H1 (cell line): ENCODE data around the gene UBR3. TPM values are rescaled to one million over a fixed set of nuclear protein-coding genes. Genes with fewer than 3 reads are reported as not detected.

Experiments used
- CTCF ChIA-PET: fragments of 300-600 bp; sonication (Branson Sonifier 250); formaldehyde crosslinking; loops from one replicate; lab custom pipeline; 2021; ENCODE audit not compliant: partially characterized antibody; lab: Charles Lee
- POLR2A ChIA-PET: fragments of 300-600 bp; sonication (Branson Sonifier 250); formaldehyde crosslinking; loops from one replicate; lab custom pipeline; 2021; ENCODE audit warnings: inconsistent platforms; ENCODE audit not compliant: partially characterized antibody; lab: Charles Lee
- DNase-seq, 2 experiments: peaks; one replicate each; pipeline versions ENCODE4 v3.0.0 to v3.0.0-alpha.2; 2010 to 2022; ENCODE audit warnings: low spot score in 2 of 2, low read depth in 1 of 2, mixed read lengths in 1 of 2
- FAIRE-seq: peaks from 2 replicates; lab custom pipeline; 2011; peaks lifted over from hg19 to GRCh38; lab: Jason Lieb, UNC
- H2AFZ ChIP-seq: 2 replicates; pipeline ENCODE4 v1.8.1; 2012; ENCODE audit warnings: low read length, inconsistent platforms
- H2AK5ac ChIP-seq: 2 replicates; pipeline ENCODE4 v1.6.1; 2013; ENCODE audit warnings: low read depth, low read length
- H2BK120ac ChIP-seq: replicated peaks from 2 replicates; pipeline ENCODE3; 2013; ENCODE audit warnings: low read depth, low read length, inconsistent platforms
- H2BK12ac ChIP-seq: 2 replicates; pipeline ENCODE4 v1.6.1; 2013; ENCODE audit warnings: low read depth, low read length
- H2BK15ac ChIP-seq: 2 replicates; pipeline ENCODE4 v1.6.1; 2013; ENCODE audit warnings: low read length
- H2BK20ac ChIP-seq: 2 replicates; pipeline ENCODE4 v1.6.1; 2013; ENCODE audit warnings: low read length
- H2BK5ac ChIP-seq: 2 replicates; pipeline ENCODE4 v1.6.1; 2013; ENCODE audit warnings: low read depth, low read length
- H3K14ac ChIP-seq: 2 replicates; pipeline ENCODE4 v1.6.1; 2013; ENCODE audit warnings: inconsistent platforms; ENCODE audit not compliant: insufficient read length
- H3K18ac ChIP-seq: 2 replicates; pipeline ENCODE4 v1.6.1; 2013; ENCODE audit warnings: low read length; ENCODE audit errors: extremely low read depth
- H3K23ac ChIP-seq: 2 replicates; pipeline ENCODE4 v1.6.1; 2013; ENCODE audit warnings: inconsistent platforms; ENCODE audit not compliant: insufficient read length
- H3K23me2 ChIP-seq: 2 replicates; pipeline ENCODE4 v1.6.1; 2013; ENCODE audit warnings: low read depth, low read length
- H3K27ac ChIP-seq: 2 replicates; pipeline ENCODE4 v1.6.1; 2011; ENCODE audit warnings: low read depth, low read length, inconsistent platforms
- H3K27me3 ChIP-seq, 4 experiments: replicated peaks in 1 of 4; 1 replicate in 1 of 4; 2 replicates in 3 of 4; pipeline versions ENCODE4 v1.6.1 to v1.8.1; 2011 to 2013; ENCODE audit warnings: low read length in 3 of 4, mild to moderate bottlenecking in 3 of 4, inconsistent platforms in 2 of 4, mixed read lengths in 2 of 4, moderate library complexity in 1 of 4; ENCODE audit not compliant: control insufficient read depth in 3 of 4, insufficient read depth in 3 of 4; ENCODE audit errors: extremely low read depth in 1 of 4
- H3K36me3 ChIP-seq, 4 experiments: 2 replicates each; pipeline versions ENCODE4 v1.6.1 to v1.8.1; 2011 to 2013; ENCODE audit warnings: mild to moderate bottlenecking in 4 of 4, low read length in 3 of 4, moderate library complexity in 2 of 4, control low read depth in 1 of 4, inconsistent platforms in 1 of 4; ENCODE audit not compliant: insufficient read depth in 4 of 4, control insufficient read depth in 2 of 4
- H3K4ac ChIP-seq: replicated peaks from 2 replicates; pipeline ENCODE3; 2013; ENCODE audit warnings: low read length, low read depth, mixed read lengths, inconsistent platforms; ENCODE audit not compliant: insufficient read length
- H3K4me1 ChIP-seq, 4 experiments: replicated peaks in 1 of 4; 1 replicate in 1 of 4; 2 replicates in 3 of 4; pipeline versions ENCODE4 v1.6.1 to v1.8.1; 2011 to 2013; ENCODE audit warnings: low read length in 3 of 4, inconsistent platforms in 2 of 4, mixed read lengths in 1 of 4; ENCODE audit not compliant: insufficient read depth in 4 of 4, control insufficient read depth in 3 of 4
- H3K4me2 ChIP-seq, 2 experiments: 2 replicates each; pipeline versions ENCODE4 v1.6.1 to v1.8.1; 2011 to 2013; ENCODE audit warnings: low read depth in 2 of 2, low read length in 2 of 2, control low read depth in 1 of 2, inconsistent platforms in 1 of 2, mild to moderate bottlenecking in 1 of 2; ENCODE audit not compliant: insufficient read depth in 1 of 2
- H3K4me3 ChIP-seq, 4 experiments: fragments of 200-600, 300-600 bp in 1 of 4; sonication (generic), shearing (Covaris generic), sonication (Bioruptor Twin) in 1 of 4; 2 replicates each; pipeline versions ENCODE4 v1.5.1 to v1.8.1; 2011 to 2016; ENCODE audit warnings: low read length in 4 of 4, low read depth in 3 of 4, control low read depth in 2 of 4, inconsistent platforms in 2 of 4, mild to moderate bottlenecking in 2 of 4, mixed read lengths in 1 of 4, moderate library complexity in 1 of 4; ENCODE audit not compliant: insufficient read depth in 2 of 4; ENCODE audit errors: extremely low read depth in 1 of 4
- H3K56ac ChIP-seq: replicated peaks from 2 replicates; pipeline ENCODE3; 2013; ENCODE audit warnings: low read depth, mild to moderate bottlenecking, mixed read lengths, low read length, inconsistent platforms; ENCODE audit not compliant: insufficient read length
- H3K79me1 ChIP-seq: 2 replicates; pipeline ENCODE4 v1.6.1; 2013; ENCODE audit warnings: low read depth, low read length, control low read depth
- H3K79me2 ChIP-seq, 2 experiments: 2 replicates each; pipeline versions ENCODE4 v1.6.1 to v1.8.1; 2012 to 2013; ENCODE audit warnings: low read length in 2 of 2, mild to moderate bottlenecking in 2 of 2, inconsistent platforms in 1 of 2; ENCODE audit not compliant: insufficient read depth in 2 of 2, control insufficient read depth in 1 of 2
- H3K9ac ChIP-seq, 4 experiments: replicated peaks in 1 of 4; 1 replicate in 1 of 4; 2 replicates in 3 of 4; pipeline versions ENCODE4 v1.6.1 to v1.8.1; 2011 to 2013; ENCODE audit warnings: low read depth in 3 of 4, low read length in 3 of 4, control low read depth in 2 of 4, mild to moderate bottlenecking in 2 of 4, moderate library complexity in 2 of 4, inconsistent platforms in 1 of 4; ENCODE audit errors: extremely low read depth in 1 of 4
- H3K9me3 ChIP-seq, 2 experiments: 2 replicates each; pipeline versions ENCODE4 v1.6.1 to v1.8.1; 2012 to 2013; ENCODE audit warnings: mild to moderate bottlenecking in 2 of 2, moderate library complexity in 2 of 2, control low read depth in 1 of 2, inconsistent platforms in 1 of 2, low read depth in 1 of 2, low read length in 1 of 2, mixed read lengths in 1 of 2; ENCODE audit not compliant: insufficient read depth in 2 of 2
- H4K20me1 ChIP-seq, 2 experiments: replicated peaks in 1 of 2; 2 replicates each; pipeline versions ENCODE3 to v1.8.1; 2011 to 2013; ENCODE audit warnings: inconsistent platforms in 2 of 2, low read length in 2 of 2, mild to moderate bottlenecking in 1 of 2; ENCODE audit not compliant: insufficient read depth in 2 of 2, control insufficient read depth in 1 of 2
- H4K5ac ChIP-seq: 2 replicates; pipeline ENCODE4 v1.6.1; 2013; ENCODE audit warnings: low read length, low read depth, mixed read lengths, inconsistent platforms; ENCODE audit not compliant: insufficient read length
- H4K8ac ChIP-seq: 2 replicates; pipeline ENCODE4 v1.8.0; 2013; ENCODE audit warnings: mild to moderate bottlenecking, moderate library complexity, low read length, inconsistent platforms; ENCODE audit not compliant: insufficient read depth; ENCODE audit errors: extremely low read depth
- H4K91ac ChIP-seq: replicated peaks from 2 replicates; pipeline ENCODE3; 2013; ENCODE audit warnings: low read length, mixed read lengths, inconsistent platforms; ENCODE audit not compliant: insufficient read length
- BCL11A ChIP-seq, 2 experiments: IDR thresholded peaks; one replicate each; pipeline ENCODE4 v1.6.1; 2011; ENCODE audit warnings: low read depth in 2 of 2, low read length in 2 of 2, mild to moderate bottlenecking in 2 of 2
- CBX5 ChIP-seq: fragments of 300-800, 300-1000 bp; sonication (generic); IDR thresholded peaks from 2 replicates; pipeline ENCODE4 v1.7.1; 2016; ENCODE audit warnings: antibody characterized with exemption, low read length, low read depth
- CHD1 ChIP-seq: IDR thresholded peaks from 2 replicates; pipeline ENCODE4 v1.6.1; 2012; ENCODE audit warnings: low read depth, low read length, improper control_type of control experiment
- KDM4A ChIP-seq: IDR thresholded peaks from one replicate; pipeline ENCODE4 v1.7.1; 2012; ENCODE audit warnings: low read depth, mild to moderate bottlenecking, moderate library complexity, low read length, inconsistent platforms; ENCODE audit not compliant: severe bottlenecking
- KDM5A ChIP-seq: fragments of 200-600 bp; IDR thresholded peaks from 2 replicates; pipeline ENCODE4 v1.7.1; 2012; ENCODE audit warnings: mild to moderate bottlenecking, low read length, inconsistent platforms, mixed read lengths
- MAFK ChIP-seq: IDR thresholded peaks from 2 replicates; pipeline ENCODE4 v1.6.1; 2012; ENCODE audit warnings: low read depth, mild to moderate bottlenecking, improper control_type of control experiment, low read length
- NANOG ChIP-seq: IDR thresholded peaks from 2 replicates; pipeline ENCODE4 v1.6.1; 2011; ENCODE audit warnings: low read length, low read depth, mild to moderate bottlenecking, inconsistent platforms; ENCODE audit not compliant: insufficient read depth, poor library complexity, severe bottlenecking
- NRF1 ChIP-seq: IDR thresholded peaks from 2 replicates; pipeline ENCODE4 v1.6.1; 2011; ENCODE audit warnings: mild to moderate bottlenecking, low read depth, low read length, improper control_type of control experiment
- POLR2AphosphoS5 ChIP-seq: IDR thresholded peaks from 2 replicates; pipeline ENCODE4 v1.6.1; 2011; ENCODE audit warnings: low read depth, low read length
- RBBP5 ChIP-seq: IDR thresholded peaks from 2 replicates; pipeline ENCODE4 v1.7.1; 2012; ENCODE audit warnings: low read depth, mild to moderate bottlenecking, inconsistent platforms, low read length, moderate library complexity, borderline replicate concordance
- SRF ChIP-seq: IDR thresholded peaks from 2 replicates; pipeline ENCODE4 v1.6.1; 2011; ENCODE audit warnings: mild to moderate bottlenecking, low read depth, low read length, moderate library complexity
- SUZ12 ChIP-seq: fragments of 200-600 bp; sonication (generic); IDR thresholded peaks from 2 replicates; pipeline ENCODE4 v1.6.1; 2012; ENCODE audit warnings: mild to moderate bottlenecking, inconsistent platforms, low read length, moderate library complexity, mixed read lengths
- WGBS, 2 experiments: shearing (Covaris generic) in 1 of 2; methylation state at CpG; one replicate each; pipeline versions ENCODE4 v1.1.6 to v1.1.7; 2013 to 2015; ENCODE audit warnings: low lambda C conversion rate in 2 of 2, mixed read lengths in 2 of 2, inconsistent platforms in 1 of 2, low coverage in 1 of 2, missing lambda C conversion rate in 1 of 2; ENCODE audit not compliant: insufficient replicate concordance in 2 of 2, insufficient coverage in 1 of 2, insufficient read length in 1 of 2; ENCODE audit errors: extremely low coverage in 1 of 2, missing lambda C conversion rate in 1 of 2; 5-methylcytosine and 5-hydroxymethylcytosine counted together
- polyA plus RNA-seq, 7 experiments: library from polyadenylated mRNA; depleted of rRNA in 3 of 7; stranded (reverse) in 5 of 7; unstranded in 2 of 7; fragments of >200 nt in 5 of 7; fragments of 200-250 nt in 2 of 7; gene quantifications; 1 replicate in 5 of 7; 2 replicates in 1 of 7; 4 replicates in 1 of 7; pipeline versions ENCODE4 v1.2.1 to v1.2.3, GENCODE V29; 2011 to 2013; ENCODE audit warnings: missing spikeins in 2 of 7, mixed read lengths in 2 of 7
- total RNA-seq: library from RNA; stranded (reverse); fragmentation: NEBNext Ultra II Directional; extraction: Animal tissue kit (Norgen Biotek cat#: 25700); gene quantifications from 2 replicates; pipeline ENCODE4 v1.2.1, GENCODE V29; 2021
- TF ChIP-seq, protein P1 (sequence below): IDR thresholded peaks from 2 replicates; pipeline ENCODE4 v1.6.1; 2011; ENCODE audit warnings: low read length, improper control_type of control experiment

Gene UBR3
- total and polyA plus RNA-seq, 2 of the 8 experiments (the other 6 are each of a cell fraction or from before 2014, with no cell fraction given), result 3.7 to 17.7 TPM

DNA sequence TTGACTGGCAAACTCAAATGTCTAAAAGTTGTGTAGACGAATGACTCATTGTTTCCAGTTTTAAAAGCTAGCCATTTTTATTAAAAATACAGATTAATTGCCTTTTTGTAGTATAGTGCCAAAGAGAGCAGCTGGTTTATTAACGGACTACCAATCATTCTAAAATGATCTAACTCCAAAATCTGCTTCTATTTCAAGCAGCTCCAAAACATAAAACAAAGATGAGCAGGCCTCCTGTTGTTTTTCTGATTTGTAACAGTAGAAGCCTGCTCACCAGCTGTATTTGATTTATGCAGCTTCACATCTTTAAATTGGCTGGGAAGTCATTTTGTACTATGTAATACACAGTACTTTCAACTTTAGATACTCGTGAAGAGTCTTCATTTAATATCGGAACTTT lies 171.8 kb downstream of the UBR3 start:
- no peaks in the 10 kb centered on the region for H3K9me3 ChIP-seq
- H3K56ac ChIP-seq, result no peak overlapping the region
- H2BK120ac ChIP-seq, result no peak overlapping the region
- H4K91ac ChIP-seq, result no peak overlapping the region
- H3K9ac ChIP-seq, result no peak overlapping the region
- H3K4me1 ChIP-seq, result no peaks in the 10 kb centered on the region
- no peaks in the 10 kb centered on the region for H3K23me2 ChIP-seq
- 88% methylated on average over 4 of the region's 4 CpGs; no CpG with 5 or more reads in 1 of the 2 experiments for WGBS, 2 experiments
- H3K4ac ChIP-seq, result no peak overlapping the region
- H4K5ac ChIP-seq, result no peak overlapping the region
- no peak overlapping the region for H2BK20ac ChIP-seq
- no peak overlapping the region for H3K14ac ChIP-seq
- no peak for FAIRE-seq
- no peak overlapping the region for H3K27ac ChIP-seq
- H2BK12ac ChIP-seq, result no peak overlapping the region
- no peak overlapping the region for H4K8ac ChIP-seq
- H2AFZ ChIP-seq, result no peak overlapping the region
- H3K4me2 ChIP-seq, result no peak overlapping the region
- no peak overlapping the region for H3K4me3 ChIP-seq
- CTCF ChIA-PET, result interaction anchor here (0.6 to 1.6 kb wide), 2 partner anchors 41 to 370 kb away, joined by 3 to 4 read pairs; no protein-coding TSS in a partner anchor
- H2AK5ac ChIP-seq, result no peak overlapping the region
- H3K18ac ChIP-seq, result no peak overlapping the region
- no peaks in the 10 kb centered on the region for H3K79me1 ChIP-seq
- H4K20me1 ChIP-seq, result no peaks in the 10 kb centered on the region
- no peaks in the 10 kb centered on the region for H3K27me3 ChIP-seq
- no peak overlapping the region for H3K23ac ChIP-seq
- POLR2A ChIA-PET, result no interaction called here
- no peaks in the 10 kb centered on the region for H3K79me2 ChIP-seq
- no peak overlapping the region for H2BK15ac ChIP-seq
- peaks cover 0 to 4% (median 0%) of the 10 kb centered on the region in 4 experiments; a peak in 1 of 8 replicates for H3K36me3 ChIP-seq
- H2BK5ac ChIP-seq, result no peak overlapping the region
- TF ChIP-seq SRF (no peak), BCL11A (IDR thresholded peaks at IDR 0.05; ENCODE audit: low read depth in 2 of 2, low read length in 2 of 2) (no peak), CBX5 (no peak), SUZ12 (no peak), NRF1 (no peak), CHD1 (no peak), NANOG (no peak), MAFK (no peak), RBBP5 (no peak), KDM4A (no peak), KDM5A (no peak), POLR2AphosphoS5 (no peak)
- TF ChIP-seq, protein P1, sequence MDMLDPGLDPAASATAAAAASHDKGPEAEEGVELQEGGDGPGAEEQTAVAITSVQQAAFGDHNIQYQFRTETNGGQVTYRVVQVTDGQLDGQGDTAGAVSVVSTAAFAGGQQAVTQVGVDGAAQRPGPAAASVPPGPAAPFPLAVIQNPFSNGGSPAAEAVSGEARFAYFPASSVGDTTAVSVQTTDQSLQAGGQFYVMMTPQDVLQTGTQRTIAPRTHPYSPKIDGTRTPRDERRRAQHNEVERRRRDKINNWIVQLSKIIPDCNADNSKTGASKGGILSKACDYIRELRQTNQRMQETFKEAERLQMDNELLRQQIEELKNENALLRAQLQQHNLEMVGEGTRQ, result no peak
- no peak for DNase-seq
